OCI-LY1 (cell line): ENCODE data around the gene ASRGL1.
"Not testable (repeated sequence)": the region's sequence is repeated elsewhere in the genome, so short reads cannot be mapped to it uniquely, and the experiment has no call there.

ENCODE experiments used
- H2AFZ ChIP-seq: fragments of 200-600 bp; sonication (generic), shearing (Covaris generic); 2 replicates; pipeline ENCODE4 v1.6.0; 2014; ENCODE audit warnings: antibody characterized with exemption, mild to moderate bottlenecking, low read length
- H3F3A ChIP-seq: fragments of 200-600 bp; sonication (generic), shearing (Covaris generic); 2 replicates; pipeline ENCODE4 v1.6.0; 2014; ENCODE audit warnings: mild to moderate bottlenecking, antibody characterized with exemption, low read length, moderate library complexity; ENCODE audit not compliant: insufficient read depth
- H3K27ac ChIP-seq: fragments of 200-600 bp; sonication (generic); 2 replicates; pipeline ENCODE4 v1.5.1; 2014; ENCODE audit warnings: low read length, mixed run types, mild to moderate bottlenecking, low read depth; ENCODE audit not compliant: poor library complexity, severe bottlenecking
- H3K27me3 ChIP-seq: fragments of 200-600 bp; sonication (generic); 2 replicates; pipeline ENCODE4 v1.6.0; 2014; ENCODE audit warnings: antibody characterized with exemption, mild to moderate bottlenecking, low read length, moderate library complexity; ENCODE audit not compliant: insufficient read depth
- H3K36me3 ChIP-seq: fragments of 200-600 bp; sonication (generic); 2 replicates; pipeline ENCODE4 v1.6.1; 2014; ENCODE audit warnings: mild to moderate bottlenecking, antibody characterized with exemption, low read length, moderate library complexity, mixed read lengths; ENCODE audit not compliant: insufficient read depth
- H3K4me1 ChIP-seq: fragments of 200-600 bp; sonication (generic); 2 replicates; pipeline ENCODE4 v1.5.1; 2014; ENCODE audit warnings: mild to moderate bottlenecking, low read length, moderate library complexity; ENCODE audit not compliant: insufficient read depth, severe bottlenecking
- H3K4me2 ChIP-seq: fragments of 200-600 bp; sonication (generic), shearing (Covaris generic); 2 replicates; pipeline ENCODE4 v1.6.1; 2014; ENCODE audit warnings: low read length
- H3K4me3 ChIP-seq: fragments of 200-600 bp; sonication (generic); 2 replicates; pipeline ENCODE4 v1.5.1; 2014; ENCODE audit warnings: low read length, low read depth, mild to moderate bottlenecking, mixed read lengths; ENCODE audit not compliant: poor library complexity, severe bottlenecking
- H3K79me2 ChIP-seq: fragments of 200-600 bp; shearing (Covaris generic); 2 replicates; pipeline ENCODE4 v1.6.1; 2016; ENCODE audit warnings: mixed run types, low read length, mixed read lengths; ENCODE audit not compliant: insufficient read depth
- H3K9ac ChIP-seq: fragments of 200-600 bp; sonication (generic), shearing (Covaris generic); 2 replicates; pipeline ENCODE4 v1.6.1; 2014; ENCODE audit warnings: mild to moderate bottlenecking, low read length, mixed read lengths
- H3K9me2 ChIP-seq: fragments of 200-600 bp; sonication (generic), shearing (Covaris generic); 2 replicates; pipeline ENCODE4 v1.6.1; 2014; ENCODE audit warnings: low read depth, mild to moderate bottlenecking, low read length, mixed read lengths
- H3K9me3 ChIP-seq: fragments of 200-600 bp; shearing (Covaris generic); 2 replicates; pipeline ENCODE4 v1.6.1; 2014; ENCODE audit warnings: low read length, mixed read lengths
- H4K20me1 ChIP-seq: fragments of 200-600 bp; sonication (generic), shearing (Covaris generic); 2 replicates; pipeline ENCODE4 v1.6.0; 2016; ENCODE audit warnings: mild to moderate bottlenecking, low read length; ENCODE audit not compliant: insufficient read depth
- EZH2 ChIP-seq: fragments of 200-600 bp; sonication (generic), shearing (Covaris generic); IDR thresholded peaks from 2 replicates; pipeline ENCODE4 v1.8.0; 2017; ENCODE audit warnings: borderline replicate concordance, mixed run types, mild to moderate bottlenecking, antibody characterized with exemption, low read length, moderate library complexity, mixed read lengths
- TF ChIP-seq, protein P1 (sequence below): fragments of 200-600 bp; sonication (generic), shearing (Covaris generic); IDR thresholded peaks from 2 replicates; pipeline ENCODE4 v1.5.1; 2017; ENCODE audit warnings: mild to moderate bottlenecking, antibody characterized with exemption, low read length, moderate library complexity, mixed read lengths

ASRGL1 gene

DNA sequence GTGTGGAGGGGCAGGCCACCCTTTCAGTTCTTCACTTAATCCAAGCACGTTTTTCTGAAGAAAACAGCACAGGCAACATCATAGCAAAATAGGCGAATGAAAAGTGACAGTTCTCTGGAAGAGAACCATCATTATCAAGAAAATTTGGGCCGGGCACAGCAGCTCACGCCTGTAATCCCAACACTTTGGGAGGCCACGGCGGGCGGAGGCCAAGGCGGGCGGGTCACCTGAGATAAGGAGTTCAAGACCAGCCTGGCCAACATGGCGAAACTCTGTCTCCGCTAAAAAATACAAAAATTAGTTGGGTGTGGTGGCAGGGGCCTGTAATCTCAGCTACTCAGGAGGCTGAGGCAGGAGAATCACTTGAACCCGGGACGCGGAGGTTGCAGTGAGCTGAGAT lies 9.7 kb upstream of the ASRGL1 start:
- not testable (repeated sequence) for H3K4me3 ChIP-seq, H3K27me3 ChIP-seq, H3K4me1 ChIP-seq, H3K27ac ChIP-seq, H3K9me3 ChIP-seq, H3K9me2 ChIP-seq, H3F3A ChIP-seq, H4K20me1 ChIP-seq, H3K4me2 ChIP-seq, H3K9ac ChIP-seq, H2AFZ ChIP-seq, H3K36me3 ChIP-seq, H3K79me2 ChIP-seq

DNA sequence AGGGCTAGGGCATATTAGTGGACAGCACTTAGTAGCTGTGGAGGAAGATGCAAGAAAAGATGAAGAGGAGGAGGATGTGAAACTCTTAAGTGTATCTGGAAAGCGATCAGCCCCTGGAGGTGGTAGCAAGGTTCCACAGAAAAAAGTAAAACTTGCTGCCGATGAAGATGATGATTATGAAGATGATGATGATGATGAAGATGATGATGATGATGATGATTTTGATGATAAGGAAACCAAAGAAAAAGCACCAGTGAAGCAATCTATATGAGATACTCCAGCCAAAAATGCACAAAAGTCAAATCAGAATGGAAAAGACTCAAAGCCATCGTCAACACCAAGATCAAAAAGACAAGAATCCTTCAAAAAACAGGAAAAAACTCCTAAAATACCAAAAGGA lies 6.0 kb upstream of the ASRGL1 start:
- not testable (repeated sequence) for H4K20me1 ChIP-seq, H3K27me3 ChIP-seq, H3K36me3 ChIP-seq, H3K4me2 ChIP-seq, H3K79me2 ChIP-seq, H3K9me2 ChIP-seq, H3K9ac ChIP-seq, H3K4me3 ChIP-seq, H3K27ac ChIP-seq, H2AFZ ChIP-seq, H3K9me3 ChIP-seq, H3F3A ChIP-seq, H3K4me1 ChIP-seq

DNA sequence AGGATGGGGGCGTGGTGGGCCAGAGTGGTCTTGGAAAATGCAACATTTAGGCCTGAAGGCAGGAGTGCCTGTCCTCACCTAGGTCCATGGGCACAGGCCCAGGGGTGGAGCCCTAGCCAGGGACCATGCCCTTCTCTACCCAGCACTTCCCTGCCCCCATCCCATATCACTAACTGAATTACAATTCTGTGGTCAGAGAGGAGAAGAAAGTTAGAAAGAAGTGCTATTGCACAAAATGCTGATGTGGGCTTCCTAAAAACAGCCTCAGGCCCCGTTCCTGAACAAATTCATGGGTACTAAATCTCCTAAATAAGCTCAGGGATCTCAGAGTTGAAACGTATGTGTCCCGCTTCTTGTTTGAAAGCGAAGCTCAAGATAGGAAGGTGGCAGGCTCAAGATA lies 3.5 kb upstream of the ASRGL1 start:
- no peak overlapping the region for H3K9ac ChIP-seq
- no peak for TF ChIP-seq EZH2
- TF ChIP-seq, protein P1, sequence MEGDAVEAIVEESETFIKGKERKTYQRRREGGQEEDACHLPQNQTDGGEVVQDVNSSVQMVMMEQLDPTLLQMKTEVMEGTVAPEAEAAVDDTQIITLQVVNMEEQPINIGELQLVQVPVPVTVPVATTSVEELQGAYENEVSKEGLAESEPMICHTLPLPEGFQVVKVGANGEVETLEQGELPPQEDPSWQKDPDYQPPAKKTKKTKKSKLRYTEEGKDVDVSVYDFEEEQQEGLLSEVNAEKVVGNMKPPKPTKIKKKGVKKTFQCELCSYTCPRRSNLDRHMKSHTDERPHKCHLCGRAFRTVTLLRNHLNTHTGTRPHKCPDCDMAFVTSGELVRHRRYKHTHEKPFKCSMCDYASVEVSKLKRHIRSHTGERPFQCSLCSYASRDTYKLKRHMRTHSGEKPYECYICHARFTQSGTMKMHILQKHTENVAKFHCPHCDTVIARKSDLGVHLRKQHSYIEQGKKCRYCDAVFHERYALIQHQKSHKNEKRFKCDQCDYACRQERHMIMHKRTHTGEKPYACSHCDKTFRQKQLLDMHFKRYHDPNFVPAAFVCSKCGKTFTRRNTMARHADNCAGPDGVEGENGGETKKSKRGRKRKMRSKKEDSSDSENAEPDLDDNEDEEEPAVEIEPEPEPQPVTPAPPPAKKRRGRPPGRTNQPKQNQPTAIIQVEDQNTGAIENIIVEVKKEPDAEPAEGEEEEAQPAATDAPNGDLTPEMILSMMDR = no peak
- H4K20me1 ChIP-seq = no peaks in the 10 kb centered on the region
- no peaks in the 10 kb centered on the region for H3K27me3 ChIP-seq
- no peaks in the 10 kb centered on the region for H3K4me1 ChIP-seq
- H3K9me2 ChIP-seq = no peaks in the 10 kb centered on the region
- H2AFZ ChIP-seq = no peak overlapping the region
- no peaks in the 10 kb centered on the region for H3K36me3 ChIP-seq
- no peak overlapping the region for H3K27ac ChIP-seq
- H3K4me3 ChIP-seq = no peak overlapping the region
- no peak overlapping the region for H3K4me2 ChIP-seq
- H3F3A ChIP-seq = no peaks in the 10 kb centered on the region
- no peaks in the 10 kb centered on the region for H3K79me2 ChIP-seq
- H3K9me3 ChIP-seq = no peaks in the 10 kb centered on the region

DNA sequence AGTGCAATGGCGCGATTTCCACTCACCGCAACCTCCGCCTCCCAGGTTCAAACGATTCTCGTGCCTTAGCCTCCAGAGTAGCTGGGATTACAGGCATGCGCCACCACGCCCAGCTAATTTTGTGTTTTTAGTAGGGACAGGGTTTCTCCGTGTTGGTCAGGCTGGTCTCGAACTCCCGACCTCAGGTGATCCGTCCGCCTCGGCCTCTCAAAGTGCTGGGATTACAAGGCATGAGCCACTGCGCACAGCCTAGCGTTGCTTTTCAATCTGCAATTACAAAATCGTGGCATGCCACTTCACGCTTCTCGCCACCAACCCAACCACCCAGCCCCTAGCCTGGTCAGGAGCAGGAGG lies 322 bp upstream of the ASRGL1 start:
- not testable (repeated sequence) for H3K9ac ChIP-seq, H3K27me3 ChIP-seq, H3K4me2 ChIP-seq, H3K4me3 ChIP-seq, H3K9me2 ChIP-seq, H2AFZ ChIP-seq, H3K27ac ChIP-seq, H3K36me3 ChIP-seq, H3K4me1 ChIP-seq, H3F3A ChIP-seq, H3K9me3 ChIP-seq, H4K20me1 ChIP-seq, H3K79me2 ChIP-seq

DNA sequence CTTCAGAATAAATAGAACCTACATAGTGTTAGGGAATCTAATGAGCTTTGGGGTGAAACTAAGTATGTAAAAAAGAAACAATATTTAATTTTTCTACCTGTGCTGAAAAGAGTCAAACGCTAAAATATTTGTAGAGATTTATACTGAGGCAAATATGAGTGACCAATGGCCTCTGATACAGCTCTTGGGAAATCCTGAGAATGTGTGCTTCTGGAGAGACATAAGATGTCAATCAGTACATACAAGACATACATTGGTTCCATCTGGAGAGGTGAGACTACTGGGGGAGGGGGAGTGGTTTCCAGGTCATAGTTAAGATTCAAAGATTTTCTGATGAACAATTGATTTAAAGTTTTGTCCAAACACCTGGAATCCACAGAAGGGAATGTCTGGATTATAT lies 970 bp downstream of the ASRGL1 start:
- Histone ChIP-seq H3K4me1 (no peaks in the 10 kb centered on the region), H3K27ac (no peak overlapping the region), H3K27me3 (0 out of 2 replicates have a peak, but pooled peaks cover 5% of the 10 kb centered on the region), H2AFZ (no peak overlapping the region), H3F3A (no peaks in the 10 kb centered on the region), H3K79me2 (no peaks in the 10 kb centered on the region), H4K20me1 (no peaks in the 10 kb centered on the region), H3K4me3 (no peak overlapping the region), H3K36me3 (no peaks in the 10 kb centered on the region), H3K9me3 (no peaks in the 10 kb centered on the region), H3K9me2 (no peaks in the 10 kb centered on the region), H3K9ac (no peak overlapping the region), H3K4me2 (no peak overlapping the region)
- no peak for TF ChIP-seq EZH2
- TF ChIP-seq, protein P1 = no peak
